Stomach (tissue), 4 donors: ENCODE data around the gene RINL.

Experiments
- EP300 ChIP-seq: sonication (generic); formaldehyde crosslinking; IDR thresholded peaks from one replicate; pipeline ENCODE4 v1.6.1; 2017; ENCODE audit warnings: antibody characterized with exemption
- POLR2A ChIP-seq, 4 donors: fragments of 450-650 bp; IDR thresholded peaks; one replicate each; pipeline ENCODE4 v1.6.1; 2016; ENCODE audit warnings: antibody characterized with exemption in 4 of 4, control low read depth in 2 of 4, mild to moderate bottlenecking in 1 of 4, moderate library complexity in 1 of 4
- TF ChIP-seq, protein P1 (sequence below), 7 experiments: fragments of 450-650 bp in 4 of 7; fragments of 200-600 bp in 3 of 7; sonication (generic) in 3 of 7; IDR thresholded peaks; one replicate each; pipeline ENCODE4 v1.5.1; 2016 to 2019; ENCODE audit warnings: antibody characterized with exemption in 7 of 7, control low read depth in 2 of 7, mild to moderate bottlenecking in 1 of 7

DNA sequence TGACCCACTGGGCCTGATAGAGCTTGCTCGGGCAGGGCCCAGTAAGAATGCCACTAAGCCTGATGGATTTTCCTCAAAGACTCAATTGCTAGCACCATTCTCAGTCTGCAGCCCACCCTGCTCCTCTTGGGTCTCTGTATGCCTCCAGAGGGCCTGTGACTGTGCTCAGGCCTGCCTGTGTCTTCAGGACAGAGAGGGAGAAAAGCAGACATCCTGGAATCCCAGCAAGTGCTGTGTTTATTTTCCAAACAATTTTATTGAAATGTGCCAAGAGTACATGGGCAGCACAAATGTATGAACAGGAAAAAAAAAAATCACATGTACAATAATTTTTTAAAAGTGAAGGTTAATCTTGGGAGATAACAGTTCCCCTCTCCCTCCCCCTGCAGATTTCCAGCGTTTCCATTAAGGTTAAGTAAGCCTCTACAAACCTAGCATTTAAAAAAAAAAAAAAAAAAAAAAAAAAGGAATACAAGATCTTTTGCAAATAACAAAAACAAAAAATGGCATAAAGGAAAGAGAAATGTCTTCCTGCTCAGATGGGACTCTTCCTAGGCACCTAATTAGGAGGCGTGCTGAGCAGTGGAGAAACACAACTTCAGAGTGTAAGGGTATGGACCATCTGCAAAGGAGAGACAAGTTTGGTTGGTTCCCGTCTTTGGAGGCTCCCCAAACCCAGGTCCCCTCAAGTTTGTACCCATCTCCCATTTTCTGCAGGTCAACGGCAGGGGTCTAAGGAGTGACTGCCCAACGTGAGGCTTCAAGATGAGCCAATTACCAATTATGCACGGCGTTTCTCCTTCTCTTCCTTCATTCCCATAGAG is 41.7 kb downstream of the RINL start:
- no peak for TF ChIP-seq POLR2A (IDR thresholded peaks at IDR 0.05)
- TF ChIP-seq, protein P1, sequence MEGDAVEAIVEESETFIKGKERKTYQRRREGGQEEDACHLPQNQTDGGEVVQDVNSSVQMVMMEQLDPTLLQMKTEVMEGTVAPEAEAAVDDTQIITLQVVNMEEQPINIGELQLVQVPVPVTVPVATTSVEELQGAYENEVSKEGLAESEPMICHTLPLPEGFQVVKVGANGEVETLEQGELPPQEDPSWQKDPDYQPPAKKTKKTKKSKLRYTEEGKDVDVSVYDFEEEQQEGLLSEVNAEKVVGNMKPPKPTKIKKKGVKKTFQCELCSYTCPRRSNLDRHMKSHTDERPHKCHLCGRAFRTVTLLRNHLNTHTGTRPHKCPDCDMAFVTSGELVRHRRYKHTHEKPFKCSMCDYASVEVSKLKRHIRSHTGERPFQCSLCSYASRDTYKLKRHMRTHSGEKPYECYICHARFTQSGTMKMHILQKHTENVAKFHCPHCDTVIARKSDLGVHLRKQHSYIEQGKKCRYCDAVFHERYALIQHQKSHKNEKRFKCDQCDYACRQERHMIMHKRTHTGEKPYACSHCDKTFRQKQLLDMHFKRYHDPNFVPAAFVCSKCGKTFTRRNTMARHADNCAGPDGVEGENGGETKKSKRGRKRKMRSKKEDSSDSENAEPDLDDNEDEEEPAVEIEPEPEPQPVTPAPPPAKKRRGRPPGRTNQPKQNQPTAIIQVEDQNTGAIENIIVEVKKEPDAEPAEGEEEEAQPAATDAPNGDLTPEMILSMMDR (IDR thresholded peaks at IDR 0.05) = no peak
- TF ChIP-seq EP300 = no peak
